ENCODE measurements around the gene KHDRBS1. TPM values are rescaled to one million over a fixed set of nuclear protein-coding genes. Genes with fewer than 3 reads are reported as not detected.

The KHDRBS1 gene
- total and polyA plus RNA-seq, 2 of the 13 experiments (the other 11 are each of a cell fraction or from before 2014, with no cell fraction given): 25.1 to 39.0 TPM

GRCh38 chr1:32013386-32014198 is at the start of gene KHDRBS1 (continued):
- TF ChIP-seq ZNF614 (CRISPR knock-in tag; IDR thresholded peaks at IDR 0.05; ENCODE audit: borderline replicate concordance): peak; percentile 58; the same call in 1 of the 2 replicates
- TF ChIP-seq MEIS1 (CRISPR knock-in tag; IDR thresholded peaks at IDR 0.05; ENCODE audit: borderline replicate concordance): peak; percentile 70; the same call in 1 of the 2 replicates
- TF ChIP-seq KDM4B (CRISPR knock-in tag; IDR thresholded peaks at IDR 0.05): no peak; the same call in 1 of the 2 replicates
- TF ChIP-seq ZNF101 (CRISPR knock-in tag; IDR thresholded peaks at IDR 0.05; ENCODE audit: borderline replicate concordance, low read depth): no peak
- no peak for TF ChIP-seq TBP (CRISPR knock-in tag; IDR thresholded peaks at IDR 0.05)
- TF ChIP-seq POGZ (CRISPR knock-in tag; IDR thresholded peaks at IDR 0.05): peak; percentile 83
- TF ChIP-seq ZNF609 (CRISPR knock-in tag; IDR thresholded peaks at IDR 0.05; ENCODE audit: borderline replicate concordance): peak; percentile 55
- TF ChIP-seq ZNF160 (CRISPR knock-in tag; IDR thresholded peaks at IDR 0.05): no peak; the same call in 1 of the 2 replicates
- TF ChIP-seq ZNF577 (CRISPR knock-in tag; IDR thresholded peaks at IDR 0.05; ENCODE audit: borderline replicate concordance, low read depth): no peak
- peak; percentile 35; the same call in 1 of the 2 replicates for TF ChIP-seq SMAD1 (CRISPR knock-in tag; IDR thresholded peaks at IDR 0.05; ENCODE audit: borderline replicate concordance, low read depth)
- TF ChIP-seq TGIF2 (CRISPR knock-in tag; IDR thresholded peaks at IDR 0.05): peak; percentile 70
- no peak for TF ChIP-seq ZNF703 (CRISPR knock-in tag; IDR thresholded peaks at IDR 0.05; ENCODE audit: borderline replicate concordance)
- TF ChIP-seq NR2F1 (CRISPR knock-in tag; IDR thresholded peaks at IDR 0.05): no peak
- 0 out of 2 replicates have a peak, but pooled peaks have one; percentile 9 for TF ChIP-seq ZKSCAN5 (CRISPR knock-in tag; IDR thresholded peaks at IDR 0.05)
- 0 out of 2 replicates have a peak, but pooled peaks have one; percentile 54 for TF ChIP-seq GMEB2 (CRISPR knock-in tag; IDR thresholded peaks at IDR 0.05; ENCODE audit: low read depth)
- no peak for TF ChIP-seq ZNF766 (CRISPR knock-in tag; IDR thresholded peaks at IDR 0.05; ENCODE audit: borderline replicate concordance)
- TF ChIP-seq ZNF709 (CRISPR knock-in tag; IDR thresholded peaks at IDR 0.05): peak; percentile 74
- TF ChIP-seq REPIN1 (CRISPR knock-in tag; IDR thresholded peaks at IDR 0.05; ENCODE audit: borderline replicate concordance, low read depth): peak; percentile 57; the same call in 1 of the 2 replicates
- TF ChIP-seq GLI4 (CRISPR knock-in tag; IDR thresholded peaks at IDR 0.05; ENCODE audit: borderline replicate concordance): no peak
- TF ChIP-seq PBX3 (CRISPR knock-in tag; IDR thresholded peaks at IDR 0.05; ENCODE audit: borderline replicate concordance): no peak
